ENCODE measurements around the gene ENDOG.
"Not testable (repeated sequence)": the region's sequence is repeated elsewhere in the genome, so short reads cannot be mapped to it uniquely, and the experiment has no call there.

ENDOG gene

DNA sequence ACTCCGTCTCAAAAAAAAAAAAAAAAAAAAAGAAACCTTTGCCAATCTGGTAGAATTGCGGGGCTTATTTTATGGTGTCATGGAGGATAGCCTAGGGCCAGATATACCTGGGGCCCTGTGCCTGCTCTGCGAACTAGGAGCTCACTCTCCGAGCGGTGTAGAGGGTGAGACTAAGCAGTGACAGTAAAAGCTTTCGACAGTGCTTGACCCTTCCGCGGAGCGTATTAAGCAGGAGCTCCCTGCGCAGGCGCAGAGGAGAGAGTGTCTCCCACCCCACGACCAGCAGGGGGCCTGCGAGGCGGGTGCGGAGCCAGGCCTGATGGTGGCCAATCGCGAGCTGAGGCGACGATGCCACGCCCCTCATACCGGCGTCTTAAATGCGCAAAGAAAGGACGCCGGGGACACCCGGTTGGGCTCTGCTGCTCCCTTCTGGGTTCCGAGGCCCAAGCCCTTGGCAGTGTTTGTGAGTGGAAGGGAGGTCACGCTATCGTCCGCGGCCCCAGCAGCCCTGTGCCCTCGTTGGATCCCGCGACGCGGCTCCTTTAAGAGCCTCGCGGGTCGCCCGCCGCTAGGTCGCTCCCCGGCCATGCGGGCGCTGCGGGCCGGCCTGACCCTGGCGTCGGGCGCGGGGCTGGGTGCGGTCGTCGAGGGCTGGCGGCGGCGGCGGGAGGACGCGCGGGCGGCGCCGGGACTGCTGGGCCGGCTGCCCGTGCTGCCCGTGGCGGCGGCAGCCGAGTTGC is at the start of gene ENDOG:
Gene ENDOG (plus strand): TSS at position 402 of the 740 bp plus-strand sequence. CDS start 185 bp downstream, at position 587.
- peak; percentile 97 for DNase-seq

DNA sequence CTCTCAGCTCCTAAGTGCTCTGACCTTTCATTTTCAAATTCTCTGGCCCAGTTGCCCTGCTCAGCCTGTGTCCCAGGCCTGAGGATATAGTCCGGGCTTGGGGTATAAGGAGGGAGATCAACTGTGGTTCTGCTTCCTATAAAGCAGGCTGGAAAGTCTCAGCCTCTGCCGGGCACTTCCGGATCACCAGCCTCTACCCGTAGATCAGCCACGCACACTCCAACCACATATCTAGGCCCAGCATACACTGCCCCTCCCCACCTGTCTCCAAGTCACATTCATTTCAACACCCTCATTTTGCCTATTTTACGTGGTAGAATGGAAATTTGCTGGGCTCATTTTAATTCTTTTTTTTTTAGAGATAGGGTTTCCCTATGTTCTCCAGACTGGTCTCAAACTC is 49.7 kb upstream of the ENDOG start:
- DNase-seq: no peak

DNA sequence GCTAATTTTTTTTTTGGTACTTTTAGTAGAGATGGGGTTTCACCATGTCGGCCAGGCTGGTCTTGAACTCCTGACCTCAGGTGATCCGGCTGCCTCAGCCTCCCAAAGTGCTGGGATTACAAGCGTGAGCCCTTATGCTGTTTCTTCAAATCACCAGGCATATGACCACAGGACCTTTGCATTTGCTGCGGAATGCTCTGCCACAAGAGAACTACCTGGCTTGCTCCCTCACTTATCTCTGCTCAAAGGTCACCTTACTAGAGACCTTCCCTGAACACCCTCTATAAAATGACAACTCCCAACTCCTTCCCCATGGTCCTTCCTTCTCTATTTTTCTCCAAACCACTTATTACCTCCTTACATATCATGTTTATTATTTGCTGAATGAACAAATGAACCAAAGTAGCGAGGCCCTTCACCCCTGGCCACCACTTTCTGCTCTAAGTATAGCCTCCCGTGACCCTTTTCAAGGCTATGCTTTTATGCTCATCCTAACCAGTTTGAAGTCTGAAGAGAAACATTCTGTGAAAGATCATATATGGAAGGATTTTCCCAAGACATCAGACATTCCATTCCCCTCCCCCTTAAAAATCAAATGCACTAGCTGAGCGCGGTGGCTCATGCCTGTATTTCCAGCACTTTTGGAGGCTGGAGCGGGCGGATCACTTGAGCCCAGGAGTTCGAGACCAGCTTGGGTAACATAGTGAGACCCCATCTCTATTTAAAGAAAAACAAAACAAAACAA is 47.8 kb upstream of the ENDOG start:
- DNase-seq: no peak

DNA sequence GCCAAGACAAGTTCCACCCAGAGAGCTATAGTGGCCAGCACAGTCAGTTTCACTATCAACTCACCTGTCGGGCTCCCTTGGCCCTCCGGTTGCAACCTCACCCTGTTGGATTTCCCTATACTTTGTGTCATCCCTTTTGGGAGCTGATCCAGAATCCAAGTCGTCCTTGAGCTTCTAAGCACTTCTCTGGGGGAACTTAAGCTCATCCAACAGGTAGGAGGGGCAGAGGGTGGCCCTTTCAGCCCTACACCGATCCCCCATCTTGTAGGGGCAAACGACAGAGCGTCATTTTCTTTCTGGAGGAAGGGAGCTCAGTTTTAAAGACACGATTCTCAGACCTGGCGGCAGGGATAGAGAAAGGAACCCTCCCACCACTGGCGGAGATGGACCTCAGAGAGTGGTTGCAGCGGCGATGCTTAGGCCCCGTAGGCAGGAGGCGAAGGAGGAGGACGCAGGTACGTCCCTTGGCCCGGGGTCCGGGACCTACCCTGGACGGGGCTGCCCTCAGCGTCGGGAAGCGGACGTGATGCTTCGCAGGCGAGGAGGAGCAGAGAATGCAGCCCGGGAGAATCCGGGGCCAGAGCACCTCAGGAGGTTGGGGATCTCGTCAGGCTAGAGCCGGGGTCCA is 47.1 kb upstream of the ENDOG start:
- no peak for DNase-seq

DNA sequence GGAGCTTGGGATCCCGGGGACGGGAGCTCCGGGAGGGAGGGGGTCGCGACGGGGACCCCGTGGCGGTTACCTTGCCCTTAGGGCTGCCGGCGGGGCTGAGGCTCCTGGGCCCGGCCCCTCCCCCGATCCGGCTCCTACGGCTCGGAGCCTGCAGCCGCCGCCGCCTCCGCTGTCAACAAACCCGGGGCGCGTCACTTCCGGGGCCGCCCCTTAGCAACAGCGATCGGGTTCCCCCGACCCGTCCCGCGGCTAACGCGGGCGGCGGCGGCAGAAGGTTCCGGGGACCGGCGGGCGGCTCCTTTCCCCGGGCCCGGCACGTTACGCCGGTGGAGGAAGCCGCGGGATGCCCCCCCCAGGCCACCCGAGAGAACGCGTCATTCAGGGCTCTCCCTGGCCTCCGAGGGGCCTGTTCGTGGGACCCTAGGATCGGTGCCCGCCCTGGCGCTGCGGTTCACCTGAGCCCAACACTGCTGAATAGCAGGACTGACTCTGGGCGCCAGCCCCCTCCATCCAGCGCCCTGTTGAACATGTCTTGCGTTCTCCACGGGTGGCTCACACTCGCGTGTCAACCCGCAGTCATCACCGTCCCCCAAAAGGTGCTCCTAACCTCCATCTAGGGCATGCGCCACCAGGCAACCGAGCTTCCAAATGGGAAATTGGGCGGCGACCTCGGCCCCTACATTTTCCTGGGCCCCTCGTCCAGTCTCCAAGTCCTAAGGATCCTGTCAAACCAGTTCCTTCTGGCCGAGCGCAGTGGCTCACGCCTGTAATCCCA is 46.4 kb upstream of the ENDOG start, which contains the start of gene ZER1:
Gene ZER1 (minus strand): TSS at position 183 of the 775 bp plus-strand sequence. CDS start 16,362 bp downstream, outside the sequence.
- peak; percentile 91 for DNase-seq

DNA sequence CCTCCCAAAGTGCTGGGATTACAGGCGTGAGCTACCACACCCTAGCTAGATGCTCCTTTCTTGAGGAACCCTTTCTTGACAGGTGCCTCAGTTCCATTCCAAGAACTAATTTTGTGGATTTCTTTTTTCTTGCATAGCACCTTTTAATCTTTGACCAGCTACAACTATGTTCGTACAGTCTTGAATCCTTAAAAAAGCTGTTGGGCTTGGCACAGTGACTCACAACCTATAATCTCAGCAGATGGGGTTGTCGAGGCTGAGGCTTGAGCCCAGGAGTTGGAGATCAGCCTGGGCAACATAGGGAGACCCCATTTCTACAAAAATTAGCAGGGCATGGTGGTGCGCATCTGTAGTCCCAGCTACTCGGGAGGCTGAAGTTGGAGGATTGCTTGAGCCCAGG is 45.3 kb upstream of the ENDOG start:
- DNase-seq: no peak

DNA sequence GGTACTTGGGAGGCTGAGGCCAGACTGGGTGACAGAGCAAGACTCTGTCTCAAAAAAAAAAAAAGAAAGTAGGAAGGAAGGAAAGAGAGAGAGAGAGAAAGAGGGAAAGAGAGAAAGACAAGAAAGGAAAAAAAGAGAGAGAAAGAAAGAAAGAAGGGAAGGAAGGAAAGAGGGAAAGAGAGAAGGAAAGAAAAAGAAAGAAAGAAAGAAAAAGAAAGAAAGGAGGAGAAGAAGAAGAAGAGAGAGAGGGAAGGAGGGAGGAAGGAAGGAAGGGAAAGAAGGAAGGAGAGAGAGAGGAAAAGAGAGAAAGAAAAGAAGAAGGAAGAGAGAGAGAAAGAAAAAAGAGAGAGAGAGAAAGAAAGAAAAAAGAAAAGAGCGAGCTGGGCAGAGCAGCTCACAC is 43.5 kb upstream of the ENDOG start:
- DNase-seq: no peak

DNA sequence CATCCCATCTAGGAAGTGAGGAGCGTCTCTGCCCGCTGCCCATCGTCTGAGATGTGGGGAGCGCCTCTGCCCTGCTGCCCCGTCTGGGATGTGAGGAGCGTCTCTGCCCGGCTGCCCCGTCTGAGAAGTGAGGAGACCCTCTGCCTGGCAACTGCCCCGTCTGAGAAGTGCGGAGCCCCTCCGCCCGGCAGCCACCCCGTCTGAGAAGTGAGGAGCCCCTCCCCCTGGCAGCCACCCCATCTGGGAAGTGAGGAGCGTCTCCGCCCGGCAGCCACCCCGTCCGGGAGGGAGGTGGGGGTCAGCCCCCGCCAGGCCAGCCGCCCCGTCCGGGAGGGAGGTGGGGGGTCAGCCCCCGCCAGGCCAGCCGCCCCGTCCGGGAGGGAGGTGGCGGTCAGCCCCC is 38.2 kb upstream of the ENDOG start:
- DNase-seq: not testable (repeated sequence)

DNA sequence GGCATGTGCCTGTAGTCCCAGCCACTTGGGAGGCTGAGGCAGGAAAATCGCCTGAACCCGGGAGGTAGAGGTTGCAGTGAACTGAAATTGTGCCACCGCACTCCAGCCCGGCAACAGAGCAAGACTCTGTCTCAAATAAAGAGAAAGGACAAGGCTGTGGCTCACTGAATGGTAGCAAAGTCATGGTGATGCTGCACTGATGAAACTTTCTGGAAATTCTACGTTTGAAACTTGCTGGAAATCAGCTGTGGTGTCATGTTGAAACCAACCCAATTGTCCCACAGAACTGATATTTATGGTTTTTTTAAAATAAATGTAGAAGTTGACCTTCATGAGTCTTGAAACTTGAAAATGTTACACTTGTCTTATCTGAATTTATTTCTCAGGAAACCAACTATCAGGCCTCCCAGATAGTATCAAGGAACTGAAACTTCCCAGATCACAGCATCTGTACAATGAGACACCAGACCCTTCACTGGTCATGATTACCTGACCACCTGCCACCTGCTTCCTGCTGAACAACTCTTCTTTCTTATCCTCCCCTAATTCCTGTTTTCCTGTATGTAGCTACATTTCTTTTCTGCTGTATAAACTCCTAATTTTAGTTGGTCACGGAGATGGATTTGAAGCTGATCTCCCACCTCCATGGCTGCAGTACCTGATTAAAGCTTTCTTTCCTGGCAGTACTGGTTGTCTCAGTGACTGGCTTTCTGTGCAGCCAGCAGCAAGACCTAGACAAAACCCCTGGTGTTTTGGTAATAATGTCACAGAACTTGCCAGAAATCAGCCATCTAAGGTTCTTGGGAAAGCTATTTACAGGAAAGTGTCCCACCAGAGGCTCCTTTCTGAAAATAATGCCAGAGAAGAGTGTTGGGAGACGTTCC is 36.9 kb upstream of the ENDOG start:
- no peak for DNase-seq

DNA sequence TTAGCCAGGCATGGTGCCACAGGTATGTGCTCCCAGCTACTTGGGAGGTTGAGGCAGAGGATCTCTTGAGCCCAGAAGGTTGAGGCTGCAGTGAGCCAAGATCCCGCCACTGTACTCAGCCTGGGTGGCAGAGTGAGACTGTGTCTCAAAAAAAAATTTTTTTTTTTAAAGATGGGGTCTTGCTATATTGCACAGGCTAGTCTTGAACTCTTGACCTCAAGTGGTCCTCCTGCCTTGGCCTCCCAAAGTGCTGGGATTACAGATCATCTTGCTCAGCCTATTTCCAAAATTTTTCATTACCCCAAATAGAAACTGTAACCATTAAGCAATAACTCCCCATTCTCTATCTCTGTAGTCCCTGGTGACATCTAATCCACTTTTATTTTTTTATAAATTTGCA is 35.6 kb upstream of the ENDOG start:
- no peak for DNase-seq

DNA sequence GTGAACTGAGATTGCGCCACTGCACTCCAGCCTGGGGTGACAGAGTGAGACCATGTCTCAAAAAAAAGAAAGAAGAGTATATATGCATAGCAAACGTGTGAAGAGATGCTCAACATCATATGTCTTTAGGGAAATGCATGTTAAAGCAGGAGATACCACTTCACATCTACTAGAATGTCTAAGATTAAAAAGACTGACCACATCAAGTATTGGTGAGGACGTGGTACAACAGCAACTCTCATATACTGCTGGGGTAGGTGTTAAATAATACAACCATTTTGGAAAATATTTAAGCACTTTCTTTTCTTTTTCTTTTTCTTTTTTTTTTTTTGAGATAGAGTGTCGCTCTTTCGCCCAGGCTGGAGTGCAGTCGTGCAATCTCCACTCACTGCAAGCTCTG is 32.9 kb upstream of the ENDOG start:
- no peak for DNase-seq

DNA sequence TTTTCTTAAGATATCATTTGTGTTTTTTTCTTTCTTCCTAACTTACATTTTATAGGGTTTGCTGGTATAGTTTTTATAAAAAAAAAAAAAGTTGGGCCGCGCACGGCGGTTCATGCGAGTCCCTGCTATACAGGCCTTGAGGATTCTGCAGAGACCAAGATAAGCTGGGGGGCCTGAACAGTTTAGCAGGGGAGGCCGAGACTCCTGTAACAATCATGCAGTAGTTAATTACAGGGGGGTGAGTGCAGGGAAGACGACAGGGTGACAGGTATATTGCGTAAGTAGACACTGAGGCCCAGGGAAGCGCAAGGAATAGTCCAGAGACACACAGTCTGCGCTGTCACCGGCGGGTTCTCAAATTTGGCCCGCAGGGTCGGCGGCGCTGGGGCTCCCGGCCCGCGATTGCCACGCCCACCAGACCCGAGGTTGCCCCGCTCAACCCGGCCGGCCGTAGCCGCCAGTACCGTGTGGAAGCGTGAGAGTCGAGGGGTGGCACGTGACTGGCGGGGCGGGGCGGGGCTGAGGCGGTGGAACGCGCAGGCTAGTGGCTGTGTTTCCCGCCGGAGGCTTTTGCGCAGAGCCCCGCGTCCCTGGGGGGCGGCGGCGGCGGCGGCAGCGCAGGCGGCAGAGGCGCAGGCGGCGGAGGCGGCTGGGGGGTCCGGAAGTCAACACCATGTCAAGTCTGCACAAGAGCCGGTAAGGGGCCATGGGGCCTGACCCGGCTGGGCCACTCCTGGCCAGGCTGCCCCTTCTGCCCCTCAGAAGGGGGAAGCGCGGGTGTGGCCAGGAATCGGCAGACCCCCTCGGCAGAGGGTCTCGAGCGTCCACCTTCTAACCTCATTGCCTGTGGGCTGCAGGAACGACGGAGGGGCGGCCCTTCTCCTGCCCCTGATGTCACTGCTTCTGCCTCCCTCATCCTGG is 31.4 kb upstream of the ENDOG start, which contains the start of gene TBC1D13:
Gene TBC1D13 (plus strand): TSS at position 573 of the 921 bp plus-strand sequence. CDS start 101 bp downstream, at position 674.
- DNase-seq: peak; percentile 93

DNA sequence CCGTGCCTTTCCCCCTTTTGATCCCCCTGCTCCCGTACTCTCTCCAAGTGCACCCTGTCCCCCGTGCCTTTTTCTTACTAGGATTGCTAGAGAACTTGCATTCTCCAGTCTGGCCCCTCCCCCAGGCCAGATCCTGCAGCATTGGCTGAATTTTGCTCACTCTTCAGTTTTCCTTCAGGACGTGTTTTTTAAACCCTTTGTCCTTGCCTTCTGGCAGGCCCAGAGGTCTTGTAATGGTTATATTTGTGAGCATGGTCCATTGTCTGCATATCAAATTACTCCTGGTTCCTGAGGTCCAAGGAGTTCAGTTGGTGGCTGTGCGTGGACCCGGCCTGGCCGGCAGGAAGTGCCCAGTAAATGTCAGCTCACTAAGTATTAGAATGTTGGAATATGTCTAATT is 30.6 kb upstream of the ENDOG start:
- DNase-seq: no peak

DNA sequence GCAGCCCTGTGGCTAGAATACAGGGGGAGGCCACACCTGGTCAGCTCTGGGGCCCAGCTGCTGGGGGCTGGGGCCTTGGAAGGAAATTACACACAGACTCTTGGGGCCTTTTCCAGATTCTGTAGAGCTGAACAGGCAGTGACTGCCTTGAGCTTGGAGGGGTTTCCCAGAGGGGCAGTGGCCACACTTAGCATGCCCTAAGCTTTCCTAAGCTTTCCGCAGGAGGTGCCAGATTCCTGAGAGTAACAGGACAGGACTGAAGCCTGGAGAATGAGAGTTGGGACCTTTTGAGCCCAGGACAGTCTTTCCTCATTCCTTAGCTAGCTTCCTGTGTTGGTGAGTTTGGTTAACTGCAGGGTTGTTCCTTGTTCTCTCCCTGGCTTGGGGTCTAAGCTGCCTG is 29.9 kb upstream of the ENDOG start:
- DNase-seq: no peak

DNA sequence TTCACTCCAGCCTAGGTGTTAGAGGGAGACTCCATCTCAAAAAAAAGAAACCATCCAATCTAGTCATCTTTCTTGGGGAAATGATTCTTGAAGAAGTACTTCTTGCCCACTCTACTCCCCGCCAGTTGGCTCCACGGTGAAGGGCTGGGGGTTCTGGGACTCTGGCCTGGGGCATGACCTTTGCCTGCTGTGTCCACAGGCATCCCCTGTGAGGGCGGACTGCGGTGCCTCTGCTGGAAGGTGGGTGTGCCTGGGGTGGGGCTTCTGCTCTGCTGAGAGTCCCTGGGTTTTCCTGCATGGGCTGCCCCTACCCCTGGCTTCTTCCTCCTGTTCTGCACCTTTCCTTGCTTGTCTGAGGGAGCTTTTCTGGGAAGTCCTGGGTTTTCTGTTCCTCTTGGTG is 27.8 kb upstream of the ENDOG start:
- no peak for DNase-seq

DNA sequence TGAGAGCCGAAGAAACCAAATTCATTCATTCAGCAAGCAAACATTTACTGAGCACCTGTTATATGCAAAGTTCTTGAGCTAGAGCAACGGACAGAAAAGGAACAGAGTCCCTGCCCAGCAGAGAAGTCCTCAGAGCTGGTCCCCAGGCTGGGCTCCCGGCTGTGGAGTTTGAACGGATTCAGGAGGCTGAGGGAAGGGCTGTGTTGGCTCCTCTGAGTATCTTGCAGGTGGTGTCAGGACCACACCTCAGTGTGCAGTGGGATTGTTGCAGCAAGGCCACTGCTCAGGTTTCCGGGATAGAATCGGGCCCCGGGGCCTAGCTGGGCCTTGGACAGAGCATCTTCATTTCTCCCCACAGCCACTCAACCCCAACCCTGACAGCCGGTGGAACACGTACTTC is 26.2 kb upstream of the ENDOG start:
- no peak for DNase-seq

DNA sequence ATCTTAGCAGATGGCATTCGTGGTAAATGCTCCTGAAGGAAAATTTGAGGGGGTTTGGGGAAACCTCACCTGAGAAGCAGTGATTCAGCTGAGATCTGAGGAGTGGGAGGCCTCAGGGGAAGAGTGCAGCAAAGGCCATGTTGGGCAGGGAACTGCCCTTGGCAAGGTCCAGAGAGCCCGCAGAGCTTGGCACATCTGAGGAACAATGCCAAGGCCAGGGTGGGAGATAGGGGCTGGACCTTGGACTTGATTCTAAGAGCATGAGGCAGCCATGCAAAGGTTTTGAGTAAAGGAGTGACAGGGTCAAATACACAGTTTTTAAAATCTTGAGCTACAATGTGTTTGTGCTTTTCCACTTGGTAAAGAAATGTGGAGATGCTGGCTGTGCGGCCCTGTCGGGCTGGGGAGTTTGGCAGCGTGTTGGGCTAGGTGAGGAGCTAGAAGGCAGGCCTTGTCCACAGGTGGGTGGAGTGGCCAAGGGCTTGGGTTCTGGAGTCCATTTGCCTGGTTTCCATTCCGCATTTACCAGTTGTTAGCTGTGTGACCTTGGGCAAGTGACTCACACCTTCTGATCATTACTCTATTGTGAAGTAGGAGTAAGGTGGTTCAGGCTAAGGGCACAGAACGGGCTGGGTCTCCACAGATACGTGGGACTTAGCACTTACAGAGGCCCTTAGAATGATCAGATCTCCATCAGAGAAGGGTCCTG is 25.2 kb upstream of the ENDOG start:
- no peak for DNase-seq

DNA sequence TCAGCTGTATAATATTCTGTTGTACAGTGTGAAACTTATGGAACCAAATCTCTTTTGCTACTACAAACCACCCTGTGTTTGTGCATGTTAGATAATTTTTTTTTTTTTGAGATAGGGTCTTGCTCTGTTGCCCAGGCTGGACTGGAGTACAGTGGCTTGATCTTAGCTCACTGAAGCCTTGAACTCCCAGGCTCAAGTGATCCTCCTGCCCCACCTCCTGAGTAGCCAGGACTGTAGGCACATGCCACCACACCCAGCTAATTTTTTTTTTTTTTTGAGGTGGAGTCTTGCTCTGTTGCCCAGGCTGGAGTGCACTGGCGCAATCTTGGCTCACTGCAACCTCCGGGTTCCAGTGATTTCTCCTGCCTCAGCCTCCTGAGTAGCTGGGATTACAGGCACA is 23.3 kb upstream of the ENDOG start:
- not testable (repeated sequence) for DNase-seq

DNA sequence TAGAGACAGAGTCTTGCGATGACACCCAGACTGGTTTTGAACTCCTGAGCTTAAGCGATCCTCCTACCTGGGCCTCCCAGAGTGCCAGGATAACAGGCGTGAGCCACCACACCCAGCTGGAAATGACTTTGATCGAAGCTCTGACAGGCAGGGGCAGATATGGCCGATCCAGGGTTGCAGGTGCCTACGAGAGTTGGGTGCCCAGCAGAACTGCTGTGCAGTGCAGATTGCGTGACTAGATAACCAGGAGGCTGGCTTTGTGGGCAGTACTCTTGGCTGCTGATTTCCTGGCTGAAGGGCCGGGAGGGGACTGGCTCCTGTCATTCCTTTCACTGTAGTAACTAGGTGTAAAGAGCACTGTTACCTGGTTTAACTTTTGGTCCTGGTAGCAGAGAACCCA is 19.4 kb upstream of the ENDOG start:
- DNase-seq: no peak

DNA sequence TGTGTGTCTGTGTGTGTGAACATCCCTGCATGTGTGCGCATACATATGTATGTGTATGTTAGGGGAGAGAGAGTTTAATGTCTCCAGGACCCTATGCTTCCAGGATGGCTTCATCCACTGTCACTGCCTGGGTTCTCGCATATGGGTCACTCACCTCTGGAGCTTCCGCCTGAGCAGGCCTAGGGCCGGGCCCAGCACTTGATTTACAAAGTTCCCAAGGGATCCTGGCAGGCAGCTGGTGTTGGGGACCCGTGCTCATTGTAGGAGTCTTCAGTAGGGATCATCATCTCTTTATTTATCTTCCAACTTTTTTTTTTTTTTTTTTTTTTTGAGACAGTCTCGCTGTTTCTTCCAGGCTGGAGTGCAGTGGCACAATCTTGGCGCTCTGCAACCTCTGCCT is 18.2 kb upstream of the ENDOG start:
- no peak for DNase-seq

Measured in left hindlimb (tissue), 1 donor.